Activated CD4-positive, alpha-beta T cell treated with anti-CD3 and anti-CD28 coated beads, Interleukin-2, amount 50 U/mL, for 48 hours (primary cell): Measurements from ENCODE around the gene MYH9.
A peak's percentile ranks its signal among the peaks of the same experiment; 100 is the strongest.

Source experiments
- DNase-seq, 2 experiments: peaks; one replicate each; pipeline ENCODE4 v3.0.0-alpha.2; 2020

MYH9 gene

GRCh38 chr22:36344106-36344827, 43.5 kb downstream of the MYH9 start:
- DNase-seq, result peak; percentile 73 to 79

- no peak for DNase-seq
Measured at GRCh38 chr22:36343720-36344105, 44.1 kb downstream of the MYH9 start.

GRCh38 chr22:36343070-36343719, 44.6 kb downstream of the MYH9 start:
- DNase-seq, result no peak

GRCh38 chr22:36341640-36342041, 46.1 kb downstream of the MYH9 start:
- no peak for DNase-seq

GRCh38 chr22:36340621-36341020, 47.1 kb downstream of the MYH9 start:
- DNase-seq, result no peak

GRCh38 chr22:36339171-36340065, 48.3 kb downstream of the MYH9 start:
- peak; percentile 60 to 66 for DNase-seq

- DNase-seq, result no peak
Measured at GRCh38 chr22:36337365-36338130, 50.2 kb downstream of the MYH9 start.

- DNase-seq, result no peak
Measured at GRCh38 chr22:36336246-36337182, 51.3 kb downstream of the MYH9 start.

- DNase-seq, result no peak
Measured at GRCh38 chr22:36335621-36336020, 52.1 kb downstream of the MYH9 start.

GRCh38 chr22:36334821-36335603, 52.8 kb downstream of the MYH9 start:
- peak in 1 of 2 experiments; percentile 44 for DNase-seq

- peak; percentile 44 to 52 for DNase-seq
Measured at GRCh38 chr22:36334081-36334820, 53.5 kb downstream of the MYH9 start.

GRCh38 chr22:36333644-36334043, 54.1 kb downstream of the MYH9 start:
- DNase-seq, result no peak

- peak; percentile 66 to 75 for DNase-seq
Measured at GRCh38 chr22:36332623-36333332, 55.0 kb downstream of the MYH9 start.

- peak; percentile 64 to 73 for DNase-seq
Measured at GRCh38 chr22:36331912-36332622, 55.7 kb downstream of the MYH9 start.

- peak; percentile 77 to 84 for DNase-seq
Measured at GRCh38 chr22:36331306-36331911, 56.4 kb downstream of the MYH9 start.

- DNase-seq, result no peak
Measured at GRCh38 chr22:36330655-36331305, 57.0 kb downstream of the MYH9 start.

GRCh38 chr22:36330127-36330526, 57.6 kb downstream of the MYH9 start:
- DNase-seq, result no peak
